BLaER1 treated with 17β-estradiol and CSF1 and Interleukin-3, amounts not matched to agents 10 nM and 100 nM (cell line): Measurements from ENCODE around the gene SUMF2.
"Not testable (repeated sequence)": the region's sequence is repeated elsewhere in the genome, so short reads cannot be mapped to it uniquely, and the experiment has no call there.

ENCODE experiments used
- H3K27ac ChIP-seq, 11 experiments: shearing (Covaris generic); formaldehyde crosslinking; 2 replicates each; pipeline ENCODE4 v1.8.1; 2022
- H3K27me3 ChIP-seq, 11 experiments: shearing (Covaris generic); formaldehyde crosslinking; 2 replicates each; pipeline ENCODE4 v1.8.1; 2022
- H3K36me3 ChIP-seq, 11 experiments: shearing (Covaris generic); formaldehyde crosslinking; 2 replicates each; pipeline ENCODE4 v1.8.1; 2022
- H3K4me1 ChIP-seq, 10 experiments: shearing (Covaris generic); formaldehyde crosslinking; 2 replicates each; pipeline ENCODE4 v1.8.1; 2022
- H3K4me2 ChIP-seq, 11 experiments: shearing (Covaris generic); formaldehyde crosslinking; 2 replicates each; pipeline ENCODE4 v1.8.1; 2022
- H3K4me3 ChIP-seq, 10 experiments: shearing (Covaris generic); formaldehyde crosslinking; 2 replicates each; pipeline ENCODE4 v1.8.1; 2022
- H3K9ac ChIP-seq, 11 experiments: shearing (Covaris generic); formaldehyde crosslinking; 2 replicates each; pipeline ENCODE4 v1.8.1; 2022
- H3K9me3 ChIP-seq, 11 experiments: shearing (Covaris generic); formaldehyde crosslinking; replicated peaks in 1 of 11; 2 replicates each; pipeline ENCODE4 v1.8.1; 2022
- H4K20me1 ChIP-seq, 11 experiments: shearing (Covaris generic); formaldehyde crosslinking; 2 replicates each; pipeline ENCODE4 v1.8.1; 2022
- Cebpa-rat ChIP-seq, 11 experiments: shearing (Covaris generic); IDR thresholded peaks; 2 replicates each; pipeline ENCODE4 v1.8.1; 2022

Gene SUMF2

DNA sequence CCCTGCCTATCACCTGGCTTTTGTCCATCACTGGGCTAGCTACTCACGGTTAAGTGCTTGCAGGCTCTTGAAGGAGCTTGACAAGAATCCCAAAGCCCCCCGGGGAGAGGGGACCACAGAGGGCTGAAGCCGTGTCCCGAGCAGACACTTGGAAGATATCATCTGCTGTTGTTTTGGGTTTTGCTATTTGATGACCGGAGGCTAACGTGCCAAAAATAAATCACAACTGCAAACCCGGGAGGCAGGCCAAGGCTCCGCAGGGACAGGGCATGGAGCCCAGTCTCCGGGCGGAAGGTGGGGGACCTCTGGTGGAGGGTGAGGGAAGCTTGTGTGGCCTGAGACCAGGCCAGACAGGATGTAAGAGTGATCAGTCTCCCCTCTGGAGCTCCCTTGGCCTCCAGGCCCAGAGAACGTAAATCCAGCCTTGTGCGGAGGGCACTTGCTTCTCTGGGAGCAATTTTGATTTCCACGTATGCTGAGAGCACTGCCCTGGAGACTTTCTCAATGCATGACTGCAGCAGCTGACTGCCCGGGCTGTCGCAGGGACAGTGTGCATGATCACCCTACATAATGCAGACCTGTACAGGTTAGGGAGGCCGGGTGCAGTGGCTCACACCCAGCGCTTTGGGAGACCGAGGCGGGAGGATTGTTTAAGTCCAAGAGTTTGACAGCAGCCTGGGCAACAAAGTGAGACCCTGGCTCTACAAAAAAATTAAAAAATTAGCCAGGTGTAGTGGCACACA is 28.9 kb downstream of the SUMF2 start, which contains the start of gene PHKG1:
PHKG1 (minus strand) TSS at position 164 of the 743 bp plus-strand sequence. CDS start 4,011 bp downstream, outside the sequence.
- Histone ChIP-seq H3K9ac (0 out of 22 replicates have a peak within 1 kb of the TSS, but pooled peaks of 1 of the 11 experiments have one; percentile 17), H3K27ac (no peak within 1 kb of the TSS), H4K20me1 (peaks cover 0 to 19% (median 6%) of the 10 kb centered on the region in 11 experiments; a peak in 9 of 22 replicates), H3K9me3 (no peaks in the 10 kb centered on the region), H3K4me3 (no peak within 1 kb of the TSS), H3K36me3 (peaks cover 20 to 49% (median 32%) of the 10 kb centered on the region in 11 experiments), H3K27me3 (no peaks in the 10 kb centered on the region), H3K4me2 (peak within 1 kb of the TSS in 5 of 11 experiments; percentile 0 to 40 (median 24); a peak in 7 of 22 replicates), H3K4me1 (peaks cover 0 to 26% (median 8%) of the 10 kb centered on the region in 10 experiments; a peak in 13 of 20 replicates)
- no peak for TF ChIP-seq Cebpa-rat (IDR thresholded peaks at IDR 0.05)

- 0 out of 22 replicates have a peak overlapping the region, but pooled peaks of 1 of the 11 experiments have one; percentile 9 for H3K27ac ChIP-seq
- peaks cover 55 to 73% (median 66%) of the 10 kb centered on the region in 11 experiments for H3K36me3 ChIP-seq
- H3K4me1 ChIP-seq = peaks cover 0 to 15% (median 9%) of the 10 kb centered on the region in 10 experiments; a peak in 14 of 20 replicates
- H3K27me3 ChIP-seq = no peaks in the 10 kb centered on the region
- no peak overlapping the region for H3K4me2 ChIP-seq
- no peaks in the 10 kb centered on the region for H3K9me3 ChIP-seq
- H3K4me3 ChIP-seq = no peak overlapping the region
- H3K9ac ChIP-seq = no peak overlapping the region
- H4K20me1 ChIP-seq = peaks cover 21 to 55% (median 46%) of the 10 kb centered on the region in 11 experiments; a peak in 21 of 22 replicates
- no peak for TF ChIP-seq Cebpa-rat (IDR thresholded peaks at IDR 0.05)
Measured at GRCh38 chr7:56097700-56098099, 33.6 kb downstream of the SUMF2 start.

GRCh38 chr7:56098187-56099008 is 34.3 kb downstream of the SUMF2 start:
- H3K4me2 ChIP-seq, H3K9ac ChIP-seq, H3K27me3 ChIP-seq, H3K4me3 ChIP-seq, H3K27ac ChIP-seq, H3K9me3 ChIP-seq: not testable (repeated sequence)
- H3K36me3 ChIP-seq = peaks cover 62 to 80% (median 73%) of the 10 kb centered on the region in 11 experiments
- peaks cover 28 to 62% (median 52%) of the 10 kb centered on the region in 11 experiments; a peak in 21 of 22 replicates for H4K20me1 ChIP-seq
- peaks cover 0 to 20% (median 3%) of the 10 kb centered on the region in 10 experiments; a peak in 12 of 20 replicates for H3K4me1 ChIP-seq

DNA sequence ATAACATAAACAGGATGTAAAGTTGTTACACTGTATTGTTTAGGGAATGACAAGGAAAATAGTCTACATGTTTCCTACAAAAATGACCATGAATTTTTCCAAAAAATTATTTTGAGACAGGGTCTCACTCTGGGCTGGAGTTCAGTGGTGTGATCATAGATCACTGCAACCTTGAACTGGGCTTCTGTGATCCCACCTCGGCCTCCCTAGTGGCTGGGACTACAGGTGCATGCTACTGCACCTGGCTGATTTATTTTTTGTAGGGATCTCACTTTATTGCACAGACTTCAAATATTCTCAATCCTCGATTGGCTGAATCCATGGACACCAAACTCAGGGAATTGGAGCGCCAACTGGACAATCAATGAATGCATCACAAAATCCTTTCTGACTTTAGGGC is 35.6 kb downstream of the SUMF2 start:
- no peak overlapping the region for H3K9ac ChIP-seq
- H3K4me1 ChIP-seq = peaks cover 7 to 32% (median 10%) of the 10 kb centered on the region in 10 experiments; a peak in 19 of 20 replicates
- H3K27me3 ChIP-seq = no peaks in the 10 kb centered on the region
- H3K4me2 ChIP-seq = no peak overlapping the region
- no peak overlapping the region for H3K4me3 ChIP-seq
- H4K20me1 ChIP-seq = peaks cover 40 to 74% (median 65%) of the 10 kb centered on the region in 11 experiments; a peak in 21 of 22 replicates
- H3K36me3 ChIP-seq = peaks cover 75 to 93% (median 86%) of the 10 kb centered on the region in 11 experiments
- H3K27ac ChIP-seq = no peak overlapping the region
- H3K9me3 ChIP-seq = no peaks in the 10 kb centered on the region
- no peak for TF ChIP-seq Cebpa-rat (IDR thresholded peaks at IDR 0.05)

DNA sequence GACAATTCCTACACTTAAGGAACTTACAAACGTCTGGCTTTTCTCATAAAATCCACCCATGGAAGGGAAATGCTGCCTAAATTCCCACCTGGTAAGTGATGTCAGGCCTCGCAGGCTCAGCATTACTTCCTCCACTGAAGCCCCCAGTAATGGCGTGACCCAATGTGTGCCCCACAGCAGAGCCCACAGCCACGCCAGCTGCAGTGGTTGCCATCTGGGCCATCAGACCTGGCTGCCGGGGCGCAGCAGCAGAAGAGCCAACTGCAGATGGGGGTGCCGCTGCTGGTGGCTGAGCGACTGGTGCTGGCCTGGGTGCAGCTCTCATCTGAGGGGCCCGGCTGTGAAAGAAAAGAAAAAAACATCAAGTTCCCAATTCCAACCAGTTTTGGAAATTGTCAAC is 40.1 kb downstream of the SUMF2 start:
- not testable (repeated sequence) for H3K27ac ChIP-seq, H3K27me3 ChIP-seq, H3K9ac ChIP-seq
- peaks cover 56 to 63% (median 59%) of the 10 kb centered on the region in 11 experiments for H3K36me3 ChIP-seq
- peaks cover 16 to 40% (median 25%) of the 10 kb centered on the region in 10 experiments for H3K4me1 ChIP-seq
- H3K9me3 ChIP-seq = peaks cover 11 to 24% (median 20%) of the 10 kb centered on the region in 11 experiments
- H3K4me3 ChIP-seq = 0 out of 20 replicates have a peak overlapping the region, but pooled peaks of 1 of the 10 experiments have one; percentile 98
- H4K20me1 ChIP-seq = peaks cover 50 to 67% (median 64%) of the 10 kb centered on the region in 11 experiments; a peak in 21 of 22 replicates
- peak overlapping the region; percentile 23 to 95 (median 83); a peak in 18 of 22 replicates for H3K4me2 ChIP-seq

DNA sequence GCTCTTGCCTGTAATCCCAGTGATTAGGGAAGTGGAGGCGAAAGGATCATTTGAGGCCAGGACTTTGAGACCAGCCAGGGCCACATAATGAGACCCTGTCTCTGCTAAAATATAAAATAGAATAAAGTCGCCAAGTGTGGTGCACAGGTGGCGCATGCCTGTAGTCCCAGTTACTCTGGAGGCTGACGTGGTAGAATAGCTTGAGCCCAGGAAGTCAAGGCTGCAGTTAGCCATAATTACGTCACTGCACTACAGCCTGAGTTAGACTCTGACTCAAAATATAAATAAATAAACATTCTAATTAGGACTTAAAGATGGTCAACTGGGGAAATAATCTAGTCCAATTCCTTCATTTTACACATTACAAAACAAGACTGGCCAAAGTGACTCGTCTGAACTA is 41.4 kb downstream of the SUMF2 start:
- Histone ChIP-seq H3K27ac (peak overlapping the region; percentile 85 to 97 (median 92)), H3K36me3 (peaks cover 43 to 49% (median 46%) of the 10 kb centered on the region in 11 experiments), H4K20me1 (peaks cover 45 to 53% (median 51%) of the 10 kb centered on the region in 11 experiments; a peak in 21 of 22 replicates), H3K9me3 (peaks cover 11 to 28% (median 20%) of the 10 kb centered on the region in 11 experiments), H3K27me3 (no peaks in the 10 kb centered on the region), H3K9ac (peak overlapping the region; percentile 87 to 97 (median 94)), H3K4me3 (peak overlapping the region; percentile 66 to 98 (median 85)), H3K4me1 (peaks cover 16 to 40% (median 25%) of the 10 kb centered on the region in 10 experiments), H3K4me2 (peak overlapping the region; percentile 83 to 95 (median 85))
- TF ChIP-seq Cebpa-rat (IDR thresholded peaks at IDR 0.05) = no peak

GRCh38 chr7:56106108-56107073 is 42.3 kb downstream of the SUMF2 start, which contains the start of gene CHCHD2:
CHCHD2 (minus strand) TSS chr7:56106476; CDS start chr7:56106413, 63 bp downstream.
- peaks cover 16 to 40% (median 25%) of the 10 kb centered on the region in 10 experiments for H3K4me1 ChIP-seq
- peak within 1 kb of the TSS; percentile 87 to 97 (median 94) for H3K9ac ChIP-seq
- peaks cover 34 to 40% (median 37%) of the 10 kb centered on the region in 11 experiments for H3K36me3 ChIP-seq
- peaks cover 11 to 28% (median 20%) of the 10 kb centered on the region in 11 experiments for H3K9me3 ChIP-seq
- H3K27me3 ChIP-seq = no peaks in the 10 kb centered on the region
- no peak for TF ChIP-seq Cebpa-rat (IDR thresholded peaks at IDR 0.05)
- peak within 1 kb of the TSS; percentile 66 to 98 (median 85) for H3K4me3 ChIP-seq
- H3K4me2 ChIP-seq = peak within 1 kb of the TSS; percentile 83 to 95 (median 85)
- peaks cover 36 to 44% (median 42%) of the 10 kb centered on the region in 11 experiments; a peak in 21 of 22 replicates for H4K20me1 ChIP-seq
- peak within 1 kb of the TSS; percentile 85 to 97 (median 92) for H3K27ac ChIP-seq
